ENCODE results near the gene STAT3. TPM values are rescaled to one million over a fixed set of nuclear protein-coding genes. Genes with fewer than 3 reads are reported as not detected.
A peak's percentile ranks its signal among the peaks of the same experiment; 100 is the strongest.

STAT3 gene
- total RNA-seq, 2 experiments from 2014 or later: 276 to 286 TPM

GRCh38 chr17:42309142-42309541 is 79.1 kb downstream of the STAT3 start:
- Mint-ChIP-seq H3K27ac (peak overlapping the region; percentile 94), H3K36me3 (ENCODE audit: low read depth) (peaks cover 75% of the 10 kb centered on the region), H3K4me1 (ENCODE audit: low read depth) (peaks cover 70% of the 10 kb centered on the region), H3K4me3 (no peak overlapping the region), H3K9me3 (no peaks in the 10 kb centered on the region), H3K27me3 (no peaks in the 10 kb centered on the region)
- ChIA-PET CTCF (interaction anchor here (0.9 to 30.6 kb wide), 9 partner anchors 9 to 209 kb away, joined by 3 to 968 read pairs (median 4); partner anchors contain the start of gene STAT3), POLR2A (interaction anchor here (0.5 to 8.0 kb wide), 9 partner anchors 7 to 96 kb away, joined by 3 to 136 read pairs (median 26); partner anchors contain the start of gene STAT5A)
- ATAC-seq (no peak), DNase-seq (no peak)
- TF ChIP-seq CTCF (IDR thresholded peaks at IDR 0.05): no peak
- intact Hi-C loops (cut with micrococcal nuclease): no loop called here

- no peak for ATAC-seq
- CTCF ChIA-PET: interaction anchor here (0.6 to 30.6 kb wide), 8 partner anchors 9 to 209 kb away, joined by 3 to 968 read pairs (median 4); partner anchors contain the start of gene STAT3
- Mint-ChIP-seq H3K4me1 (ENCODE audit: low read depth) (peaks cover 66% of the 10 kb centered on the region), H3K9me3 (no peaks in the 10 kb centered on the region), H3K27me3 (no peaks in the 10 kb centered on the region), H3K4me3 (no peak overlapping the region), H3K36me3 (ENCODE audit: low read depth) (peaks cover 75% of the 10 kb centered on the region), H3K27ac (peak overlapping the region; percentile 94)
- intact Hi-C loops (cut with micrococcal nuclease): no loop called here
- no peak for TF ChIP-seq CTCF (IDR thresholded peaks at IDR 0.05)
- POLR2A ChIA-PET: interaction anchor here (0.9 to 7.8 kb wide), 6 partner anchors 13 to 94 kb away, joined by 3 to 136 read pairs (median 15); partner anchors contain the start of gene STAT5A
- DNase-seq: no peak
Observed at GRCh38 chr17:42308446-42308845, 79.8 kb downstream of the STAT3 start.

GRCh38 chr17:42307362-42307927 is 80.8 kb downstream of the STAT3 start:
- Mint-ChIP-seq H3K27me3 (no peaks in the 10 kb centered on the region), H3K27ac (peak overlapping the region; percentile 20), H3K4me3 (no peak overlapping the region), H3K9me3 (no peaks in the 10 kb centered on the region), H3K36me3 (ENCODE audit: low read depth) (peaks cover 80% of the 10 kb centered on the region), H3K4me1 (ENCODE audit: low read depth) (peaks cover 56% of the 10 kb centered on the region)
- DNase-seq: no peak
- intact Hi-C loops (cut with micrococcal nuclease): no loop called here
- POLR2A ChIA-PET: interaction anchor here (0.8 to 7.8 kb wide), 3 partner anchors 11 to 95 kb away, joined by 4 to 136 read pairs (median 5); partner anchors contain the start of gene STAT5A
- no peak for ATAC-seq
- CTCF ChIA-PET: interaction anchor here (7.8 to 30.6 kb wide), 2 partner anchors 84 to 92 kb away, joined by 57 to 968 read pairs; partner anchors contain the start of gene STAT3
- TF ChIP-seq CTCF (IDR thresholded peaks at IDR 0.05): no peak

GRCh38 chr17:42306385-42306667 is 81.9 kb downstream of the STAT3 start:
- DNase-seq: no peak
- peaks cover 81% of the 10 kb centered on the region for H3K36me3 Mint-ChIP-seq (ENCODE audit: low read depth)
- H3K27ac Mint-ChIP-seq: peak overlapping the region; percentile 79
- intact Hi-C loops (cut with micrococcal nuclease): no loop called here
- no peaks in the 10 kb centered on the region for H3K9me3 Mint-ChIP-seq
- POLR2A ChIA-PET: interaction anchor here (1.0 to 3.8 kb wide), 2 partner anchors 12 to 14 kb away, joined by 3 to 19 read pairs; no protein-coding TSS in a partner anchor
- CTCF ChIA-PET: interaction anchor here (1.2 to 1.8 kb wide), 2 partner anchors 97 to 100 kb away, joined by 3 to 4 read pairs; no protein-coding TSS in a partner anchor
- no peak for TF ChIP-seq CTCF (IDR thresholded peaks at IDR 0.05)
- H3K27me3 Mint-ChIP-seq: no peaks in the 10 kb centered on the region
- H3K4me1 Mint-ChIP-seq (ENCODE audit: low read depth): peaks cover 58% of the 10 kb centered on the region
- no peak for ATAC-seq
- H3K4me3 Mint-ChIP-seq: no peak overlapping the region

Data from activated CD8-positive, alpha-beta T cell treated with anti-CD3 and anti-CD28 coated beads for 36 hours (primary cell).